BE2C (cell line): ENCODE measurements around the gene IGF2BP1.

Experiments
- DNase-seq: peaks from one replicate; pipeline ENCODE4 v3.0.0-alpha.2; 2020
- H3K27me3 ChIP-seq: fragments of 250-450 bp; sonication (Bioruptor Pico); 2 replicates; pipeline ENCODE4 v1.5.1; 2020; ENCODE audit warnings: mild to moderate bottlenecking
- H3K36me3 ChIP-seq: fragments of 250-450 bp; sonication (Bioruptor Pico); 2 replicates; pipeline ENCODE4 v1.5.1; 2020; ENCODE audit warnings: mild to moderate bottlenecking
- H3K4me1 ChIP-seq: fragments of 250-450 bp; sonication (Bioruptor Pico); 2 replicates; pipeline ENCODE4 v1.5.1; 2020
- H3K4me3 ChIP-seq: 2 replicates; pipeline ENCODE4 v1.5.1; 2011; ENCODE audit warnings: low read depth, low read length
- H3K9me3 ChIP-seq: fragments of 250-450 bp; sonication (Bioruptor Pico); 2 replicates; pipeline ENCODE4 v1.5.1; 2020
- TF ChIP-seq, protein P1 (sequence below): IDR thresholded peaks from 2 replicates; pipeline ENCODE4 v1.5.1; 2012; ENCODE audit warnings: mild to moderate bottlenecking, low read depth, low read length

Gene IGF2BP1

DNA sequence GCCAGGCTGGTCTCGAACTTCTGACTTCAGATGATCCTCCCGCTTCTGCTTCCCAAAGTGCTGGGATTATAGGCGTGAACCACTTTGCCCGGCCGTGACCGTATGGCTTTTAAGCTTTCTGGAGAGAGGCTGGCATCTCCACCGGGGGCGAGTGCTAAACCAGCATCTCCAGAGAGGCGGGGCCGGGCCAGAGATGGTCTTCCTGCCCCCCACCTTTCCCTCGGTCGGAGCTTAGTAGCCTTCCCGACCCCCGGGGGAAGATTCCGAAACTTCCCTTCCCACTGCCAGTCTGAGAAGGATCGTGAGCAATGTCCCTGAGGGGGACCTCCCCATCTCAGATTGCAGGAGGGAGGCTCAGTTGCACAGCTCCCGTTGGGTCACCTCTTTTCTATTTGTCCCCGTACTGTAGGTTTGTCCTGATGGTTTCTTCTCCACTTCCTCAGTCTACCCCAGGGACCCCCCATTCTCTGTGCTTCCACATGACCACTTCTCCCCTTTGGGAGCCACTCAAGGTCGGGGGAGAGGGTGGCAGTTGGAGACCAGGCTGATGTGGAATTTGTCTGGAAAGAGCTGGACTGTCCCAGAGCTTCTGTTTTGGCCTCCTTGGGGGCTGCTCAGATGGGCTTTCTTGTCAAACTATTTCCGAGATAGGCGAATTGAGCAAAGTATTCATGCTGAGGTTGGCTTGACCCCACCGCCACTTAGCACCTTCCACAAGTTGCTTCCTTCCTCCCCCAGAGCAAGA is 18.2 kb downstream of the IGF2BP1 start:
- Histone ChIP-seq H3K4me3 (no peak overlapping the region), H3K36me3 (peaks cover 7% of the 10 kb centered on the region), H3K4me1 (0 out of 2 replicates have a peak, but pooled peaks cover 5% of the 10 kb centered on the region), H3K9me3 (no peaks in the 10 kb centered on the region), H3K27me3 (peaks cover 42% of the 10 kb centered on the region)
- no peak for DNase-seq
- TF ChIP-seq, protein P1, sequence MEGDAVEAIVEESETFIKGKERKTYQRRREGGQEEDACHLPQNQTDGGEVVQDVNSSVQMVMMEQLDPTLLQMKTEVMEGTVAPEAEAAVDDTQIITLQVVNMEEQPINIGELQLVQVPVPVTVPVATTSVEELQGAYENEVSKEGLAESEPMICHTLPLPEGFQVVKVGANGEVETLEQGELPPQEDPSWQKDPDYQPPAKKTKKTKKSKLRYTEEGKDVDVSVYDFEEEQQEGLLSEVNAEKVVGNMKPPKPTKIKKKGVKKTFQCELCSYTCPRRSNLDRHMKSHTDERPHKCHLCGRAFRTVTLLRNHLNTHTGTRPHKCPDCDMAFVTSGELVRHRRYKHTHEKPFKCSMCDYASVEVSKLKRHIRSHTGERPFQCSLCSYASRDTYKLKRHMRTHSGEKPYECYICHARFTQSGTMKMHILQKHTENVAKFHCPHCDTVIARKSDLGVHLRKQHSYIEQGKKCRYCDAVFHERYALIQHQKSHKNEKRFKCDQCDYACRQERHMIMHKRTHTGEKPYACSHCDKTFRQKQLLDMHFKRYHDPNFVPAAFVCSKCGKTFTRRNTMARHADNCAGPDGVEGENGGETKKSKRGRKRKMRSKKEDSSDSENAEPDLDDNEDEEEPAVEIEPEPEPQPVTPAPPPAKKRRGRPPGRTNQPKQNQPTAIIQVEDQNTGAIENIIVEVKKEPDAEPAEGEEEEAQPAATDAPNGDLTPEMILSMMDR, result no peak

DNA sequence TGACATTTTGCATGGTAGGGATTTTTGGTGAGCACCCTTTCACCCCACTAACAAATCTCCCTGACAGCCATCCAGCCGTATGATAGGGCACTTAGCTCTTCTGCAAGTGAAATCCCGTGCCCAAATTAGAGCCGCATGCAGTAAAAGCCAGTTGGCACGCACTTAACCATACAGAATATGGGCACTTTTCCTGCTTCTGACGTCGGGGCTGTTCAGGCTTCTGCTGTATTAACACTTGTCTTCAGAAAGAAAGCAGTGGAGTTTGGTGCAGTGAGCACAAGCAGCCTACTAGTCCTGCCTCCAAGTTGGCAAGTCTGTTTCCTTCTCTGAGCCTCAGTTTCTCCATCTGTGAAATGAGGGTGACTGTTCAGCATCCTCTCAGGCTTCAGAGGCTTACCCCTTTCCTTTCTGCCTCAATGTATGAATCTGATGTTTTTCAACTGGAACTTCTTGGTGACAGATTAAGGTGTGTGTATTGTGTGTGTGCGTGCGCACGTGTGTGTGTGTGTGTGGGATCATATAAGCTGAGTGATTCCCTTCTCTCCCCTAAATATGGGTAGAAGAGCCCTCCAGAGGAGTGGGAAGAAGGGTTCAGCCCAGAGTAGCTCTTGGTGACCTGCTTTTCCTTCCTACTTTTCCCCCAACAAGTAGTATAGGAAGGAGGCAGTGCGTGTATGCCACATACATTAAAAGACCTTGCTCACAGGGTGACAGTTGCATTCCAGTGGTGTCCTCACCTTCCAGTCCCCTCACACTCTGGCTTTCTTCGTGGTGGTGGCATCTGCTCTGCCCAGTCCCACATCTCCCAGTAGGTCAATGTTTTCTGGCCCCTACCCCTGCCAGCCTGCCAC is 19.0 kb downstream of the IGF2BP1 start:
- DNase-seq, result no peak
- H3K4me1 ChIP-seq, result 0 out of 2 replicates have a peak, but pooled peaks cover 5% of the 10 kb centered on the region
- H3K4me3 ChIP-seq, result no peak overlapping the region

DNA sequence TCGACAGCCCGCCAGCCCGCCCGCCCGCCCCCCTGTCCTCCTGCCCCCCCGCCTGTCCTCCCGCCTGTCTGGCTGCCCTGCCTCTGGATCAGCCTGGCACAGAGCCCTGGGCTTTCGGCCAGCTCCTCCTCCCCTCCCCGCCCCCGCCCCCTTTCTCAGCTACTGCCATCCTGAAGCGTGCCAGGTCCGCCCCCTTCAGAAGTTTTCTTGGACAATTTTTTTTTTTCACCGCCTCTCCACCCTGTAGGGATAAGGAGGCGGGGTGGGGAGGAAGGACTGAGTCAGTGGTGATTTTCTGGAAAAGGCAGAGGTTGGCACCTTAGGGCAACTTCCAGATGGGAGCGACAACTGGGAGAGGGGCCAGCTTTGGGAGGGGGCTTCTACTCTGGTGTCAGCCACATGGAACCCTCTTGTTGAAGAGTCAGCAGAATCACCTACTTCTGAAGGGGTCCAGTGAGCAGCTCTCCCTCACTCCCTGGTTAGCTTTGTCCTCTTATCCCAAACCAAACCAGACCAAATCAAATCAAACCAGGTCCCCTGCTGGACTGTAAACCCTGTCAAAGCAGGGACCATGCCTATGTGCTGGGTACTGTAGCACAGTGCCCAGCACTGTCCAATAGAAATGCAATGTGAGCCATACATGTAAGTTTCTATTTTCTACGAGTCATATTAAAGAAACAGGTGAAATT is 19.7 kb downstream of the IGF2BP1 start:
- H3K4me1 ChIP-seq, result 0 out of 2 replicates have a peak, but pooled peaks cover 5% of the 10 kb centered on the region
- H3K4me3 ChIP-seq, result no peak overlapping the region
- no peaks in the 10 kb centered on the region for H3K9me3 ChIP-seq
- H3K36me3 ChIP-seq, result peaks cover 7% of the 10 kb centered on the region
- peak; percentile 64 for DNase-seq
- TF ChIP-seq, protein P1, result no peak
- peaks cover 40% of the 10 kb centered on the region for H3K27me3 ChIP-seq

More for the DNA sequence above, 19.0 kb downstream of the IGF2BP1 start:
- TF ChIP-seq, protein P1, result no peak
- H3K36me3 ChIP-seq, result peaks cover 7% of the 10 kb centered on the region
- H3K27me3 ChIP-seq, result peaks cover 42% of the 10 kb centered on the region
- H3K9me3 ChIP-seq, result no peaks in the 10 kb centered on the region

DNA sequence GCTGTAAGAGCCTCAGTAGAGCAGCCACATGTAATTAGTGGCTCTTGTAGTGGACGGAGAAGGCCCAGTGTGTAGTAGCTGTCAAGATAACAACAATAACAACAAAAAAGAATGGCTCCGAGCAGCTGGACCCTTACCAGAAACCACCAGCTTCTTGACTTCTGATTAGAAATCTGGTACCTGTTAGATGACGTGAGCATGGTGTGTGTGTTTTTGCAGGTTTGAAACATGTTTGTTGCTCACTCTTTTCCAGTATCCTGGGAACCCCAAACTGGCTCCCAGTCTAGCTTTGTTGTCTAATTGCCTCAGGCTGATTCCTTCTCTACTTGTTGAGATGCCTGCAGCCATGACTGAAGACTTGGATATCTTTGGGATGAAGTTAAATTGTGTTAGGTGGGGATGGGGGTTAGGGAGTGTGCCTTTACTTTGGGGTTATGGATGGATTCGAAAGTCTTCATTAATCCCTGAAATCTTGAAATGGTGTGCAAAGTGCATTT is 21.0 kb downstream of the IGF2BP1 start:
- H3K36me3 ChIP-seq, result peaks cover 8% of the 10 kb centered on the region
- H3K27me3 ChIP-seq, result peaks cover 28% of the 10 kb centered on the region
- H3K4me1 ChIP-seq, result 0 out of 2 replicates have a peak, but pooled peaks cover 5% of the 10 kb centered on the region
- no peaks in the 10 kb centered on the region for H3K9me3 ChIP-seq
- TF ChIP-seq, protein P1, result no peak
- no peak overlapping the region for H3K4me3 ChIP-seq
- DNase-seq, result no peak

DNA sequence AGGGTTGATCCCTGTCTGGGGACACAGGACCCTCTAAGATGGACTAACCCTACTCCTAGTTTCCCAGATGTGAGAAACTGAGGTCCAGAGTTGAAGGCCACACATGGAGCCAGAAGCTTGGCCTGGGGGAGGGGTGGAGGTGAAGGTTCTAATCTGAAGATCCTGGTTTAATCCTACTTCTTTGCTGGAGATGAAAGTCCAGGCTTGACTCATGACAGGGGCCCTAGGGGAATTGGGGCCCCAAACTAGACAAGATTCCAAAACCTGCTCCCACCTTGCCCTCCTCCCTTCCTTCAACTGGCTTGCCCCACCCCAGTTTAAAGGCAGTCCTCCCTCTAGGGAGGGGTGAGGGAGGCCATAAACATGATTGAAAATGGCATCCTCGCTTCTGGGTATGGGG is 21.6 kb downstream of the IGF2BP1 start:
- TF ChIP-seq, protein P1, result no peak
- Histone ChIP-seq H3K27me3 (peaks cover 25% of the 10 kb centered on the region), H3K4me3 (no peak overlapping the region), H3K9me3 (no peaks in the 10 kb centered on the region), H3K36me3 (peaks cover 11% of the 10 kb centered on the region), H3K4me1 (0 out of 2 replicates have a peak, but pooled peaks cover 5% of the 10 kb centered on the region)
- DNase-seq, result no peak
